ENCODE measurements around the gene SEMA4D.
"Not testable (repeated sequence)": the region's sequence is repeated elsewhere in the genome, so short reads cannot be mapped to it uniquely, and the experiment has no call there.

Gene SEMA4D

DNA sequence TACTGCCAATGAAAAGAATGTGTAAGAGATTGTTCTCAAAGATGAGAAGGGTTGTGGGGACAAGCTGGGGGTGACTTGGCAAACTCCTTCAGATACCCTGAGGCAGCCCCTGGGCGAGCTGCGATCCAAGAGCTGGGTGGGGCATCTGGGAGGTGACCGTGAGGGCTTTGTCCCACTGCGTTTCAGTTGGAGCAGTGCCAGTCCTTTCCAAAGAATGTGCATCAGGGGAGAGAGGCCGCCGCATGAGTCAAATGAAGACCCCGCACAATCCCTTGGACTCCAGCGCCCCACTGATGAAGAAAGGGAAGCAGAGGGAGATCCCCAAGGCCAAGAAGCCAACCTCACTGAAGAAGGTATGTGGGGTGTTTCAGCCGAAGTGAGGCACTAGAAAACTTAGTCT, 151.2 kb downstream of the SEMA4D start:
- no peak for DNase-seq (ENCODE audit: insufficient read length)
- TF ChIP-seq POLR2A (IDR thresholded peaks at IDR 0.05; ENCODE audit: low read depth, low read length) (no peak), POLR2AphosphoS5 (IDR thresholded peaks at IDR 0.05; ENCODE audit: low read depth, low read length) (no peak), TAF1 (IDR thresholded peaks at IDR 0.05; ENCODE audit: borderline replicate concordance, low read depth, low read length) (no peak)
- no peak for FAIRE-seq

DNA sequence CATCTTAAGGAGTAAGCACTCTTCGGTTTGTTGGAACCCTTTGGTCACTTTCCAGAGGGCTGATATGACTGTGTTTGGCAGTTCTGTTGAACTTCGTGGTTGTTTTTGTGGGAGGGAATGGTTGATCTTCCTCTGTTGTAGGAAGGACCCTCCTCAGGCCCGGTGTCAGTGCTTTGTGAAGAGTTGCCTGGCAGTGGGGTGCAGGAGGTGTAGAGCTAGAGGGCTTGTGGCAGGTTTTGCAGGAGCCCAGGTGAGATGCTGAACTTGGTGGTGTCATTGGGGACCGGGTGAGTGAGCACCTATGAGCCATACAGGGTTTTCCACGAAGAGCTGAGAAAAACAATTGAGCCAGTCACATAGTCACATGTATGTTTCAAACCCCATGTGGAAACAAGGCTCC, 152.4 kb downstream of the SEMA4D start:
- DNase-seq (ENCODE audit: insufficient read length) (no peak), FAIRE-seq (no peak)
- TF ChIP-seq POLR2AphosphoS5 (IDR thresholded peaks at IDR 0.05; ENCODE audit: low read depth, low read length) (no peak), TAF1 (IDR thresholded peaks at IDR 0.05; ENCODE audit: borderline replicate concordance, low read depth, low read length) (no peak), POLR2A (IDR thresholded peaks at IDR 0.05; ENCODE audit: low read depth, low read length) (no peak)

DNA sequence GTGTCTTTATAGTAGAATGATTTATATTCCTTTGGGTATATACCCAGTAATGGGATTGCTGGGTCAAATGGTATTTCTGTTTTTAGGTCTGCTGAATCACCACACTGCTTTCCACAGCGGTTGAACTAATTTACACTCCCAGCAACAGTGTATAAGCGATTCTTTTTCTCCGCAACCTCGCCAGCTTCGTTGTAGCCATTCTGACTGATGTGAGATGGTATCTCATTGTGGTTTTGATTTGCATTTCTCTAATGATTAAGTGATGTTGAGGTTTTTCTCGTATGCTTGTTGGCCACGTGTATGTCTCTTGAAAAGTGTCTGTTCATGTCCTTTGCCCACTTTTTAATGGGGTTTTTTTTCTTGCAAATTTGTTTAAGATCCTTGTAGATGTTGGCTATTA, 154.1 kb downstream of the SEMA4D start:
- not testable (repeated sequence) for DNase-seq (ENCODE audit: insufficient read length); FAIRE-seq

DNA sequence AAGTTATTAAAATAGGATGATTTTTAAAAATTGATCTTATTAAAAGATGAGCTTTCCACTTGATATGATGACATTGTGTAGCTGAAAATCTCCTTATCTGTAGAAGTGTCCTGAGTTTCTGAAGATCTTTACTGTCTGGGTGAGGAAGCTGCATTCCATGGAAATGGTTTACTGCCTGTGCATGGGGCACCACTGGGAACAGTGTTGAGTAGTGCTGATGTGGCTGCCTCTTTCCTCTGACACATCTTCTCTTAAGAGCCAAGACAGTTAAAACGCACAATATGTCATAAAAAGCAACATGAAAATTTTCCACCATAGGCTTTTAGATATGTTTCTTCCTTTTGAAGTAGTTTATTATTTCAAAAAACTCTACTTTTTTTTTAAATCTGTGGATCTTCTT, 155.0 kb downstream of the SEMA4D start:
- no peak for FAIRE-seq
- DNase-seq (ENCODE audit: insufficient read length) = no peak
- TF ChIP-seq POLR2AphosphoS5 (IDR thresholded peaks at IDR 0.05; ENCODE audit: low read depth, low read length) (no peak), TAF1 (IDR thresholded peaks at IDR 0.05; ENCODE audit: borderline replicate concordance, low read depth, low read length) (no peak), POLR2A (IDR thresholded peaks at IDR 0.05; ENCODE audit: low read depth, low read length) (no peak)

DNA sequence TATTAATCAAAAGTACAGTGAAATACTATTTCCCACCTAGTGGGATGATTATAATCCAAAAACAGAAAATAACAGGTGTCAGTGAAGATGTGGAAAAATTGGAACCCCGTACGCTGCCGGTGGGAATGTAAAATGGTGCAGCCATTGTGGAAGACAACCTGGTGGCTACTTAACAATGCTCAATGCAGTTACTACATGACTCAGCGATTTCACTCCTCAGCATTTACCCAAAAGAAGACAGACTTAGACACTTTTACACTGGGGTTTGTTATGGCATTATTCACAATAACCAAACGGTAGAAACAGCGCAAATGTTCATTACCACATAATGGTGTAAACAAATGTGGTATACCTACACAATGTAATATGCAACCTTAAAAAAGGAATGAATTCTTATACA, 155.7 kb downstream of the SEMA4D start:
- DNase-seq (ENCODE audit: insufficient read length) (no peak), FAIRE-seq (peak; percentile 79)
- no peak for TF ChIP-seq TAF1 (IDR thresholded peaks at IDR 0.05; ENCODE audit: borderline replicate concordance, low read depth, low read length)

DNA sequence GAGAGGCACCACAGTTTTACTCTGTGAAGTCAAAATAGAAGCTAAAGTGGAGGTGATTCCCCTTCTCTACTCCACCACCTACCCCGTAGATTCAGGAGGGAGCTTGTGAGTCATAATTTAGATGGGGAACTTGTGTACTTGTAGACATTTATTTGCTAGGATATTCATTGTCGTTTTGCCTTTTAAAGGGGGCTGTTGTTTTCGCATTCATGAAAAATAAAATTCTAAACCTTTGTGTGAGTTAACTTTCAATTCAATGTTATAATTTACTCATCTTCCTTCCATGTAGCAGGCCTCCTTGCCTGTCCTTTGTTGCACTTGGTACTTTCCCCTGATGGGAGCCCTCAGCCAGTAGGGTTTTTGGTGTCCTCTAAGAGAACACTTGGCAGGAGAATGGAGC, 157.6 kb downstream of the SEMA4D start:
- FAIRE-seq (peak; percentile 94), DNase-seq (ENCODE audit: insufficient read length) (no peak)
- TF ChIP-seq TAF1 (IDR thresholded peaks at IDR 0.05; ENCODE audit: borderline replicate concordance, low read depth, low read length) = no peak
- no peak for TF ChIP-seq POLR2A (IDR thresholded peaks at IDR 0.05; ENCODE audit: low read depth, low read length)
- no peak for TF ChIP-seq POLR2AphosphoS5 (IDR thresholded peaks at IDR 0.05; ENCODE audit: low read depth, low read length)

DNA sequence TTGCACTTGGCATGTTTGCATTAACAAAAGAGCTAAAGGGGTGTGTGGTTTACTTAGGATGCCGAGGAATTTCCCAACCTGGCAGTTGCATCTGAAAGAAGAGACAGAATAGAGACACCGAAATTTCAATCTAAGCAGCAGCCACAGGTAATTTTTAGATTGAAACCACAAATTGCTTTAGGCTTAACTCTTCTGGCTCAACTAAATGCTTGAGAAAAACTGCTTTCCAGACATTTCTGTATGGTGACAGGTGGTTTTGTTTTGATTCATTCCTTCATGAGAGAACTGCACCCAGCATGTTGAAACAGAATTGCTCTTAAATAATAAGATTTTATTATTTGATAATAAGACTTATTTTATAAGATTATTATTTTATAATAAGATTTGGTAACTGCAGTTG, 158.1 kb downstream of the SEMA4D start:
- peak; percentile 83 for FAIRE-seq
- no peak for DNase-seq (ENCODE audit: insufficient read length)
- TF ChIP-seq POLR2AphosphoS5 (IDR thresholded peaks at IDR 0.05; ENCODE audit: low read depth, low read length) = no peak

DNA sequence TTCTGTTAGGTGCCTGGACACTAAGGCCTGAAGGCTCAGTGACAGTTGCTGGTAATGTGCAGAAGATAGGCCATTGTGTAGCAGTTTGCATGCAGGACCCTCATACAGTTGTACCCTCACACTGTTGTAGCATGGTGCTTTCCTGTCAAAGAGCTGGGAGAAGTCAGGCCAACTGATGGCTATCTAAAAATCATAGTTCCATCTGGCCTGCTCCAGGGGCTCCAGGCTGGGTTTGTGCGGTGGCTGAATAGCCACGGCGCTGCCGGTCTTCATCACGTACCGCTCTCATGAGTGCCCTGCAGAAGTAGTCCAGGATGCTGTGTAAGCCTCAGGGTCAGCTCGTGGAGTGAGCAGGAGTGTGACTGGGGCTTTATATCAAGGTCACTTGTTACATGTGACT, 167.4 kb downstream of the SEMA4D start:
- no peak for TF ChIP-seq POLR2A (IDR thresholded peaks at IDR 0.05; ENCODE audit: low read depth, low read length)
- TF ChIP-seq TAF1 (IDR thresholded peaks at IDR 0.05; ENCODE audit: borderline replicate concordance, low read depth, low read length) = no peak
- TF ChIP-seq POLR2AphosphoS5 (IDR thresholded peaks at IDR 0.05; ENCODE audit: low read depth, low read length) = no peak
- DNase-seq (ENCODE audit: insufficient read length) = no peak
- no peak for FAIRE-seq

DNA sequence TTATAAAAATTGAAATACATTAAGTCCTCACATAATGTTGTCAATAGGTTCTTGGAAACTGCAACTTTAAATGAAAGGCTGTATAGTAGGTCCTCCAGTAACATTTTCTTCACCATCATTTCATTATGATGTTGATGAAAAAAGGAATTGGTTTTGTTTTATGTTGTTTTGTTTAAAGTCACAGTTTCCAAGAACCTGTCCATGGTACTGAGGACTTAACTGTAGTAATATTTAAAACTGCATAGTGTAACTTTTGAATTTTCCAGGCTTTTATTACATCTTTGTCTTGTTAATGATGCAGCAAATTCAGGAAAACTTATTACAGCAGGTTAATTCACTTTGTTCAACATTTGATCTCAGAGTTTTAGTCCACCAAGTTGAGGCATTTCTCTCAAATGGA, 168.0 kb downstream of the SEMA4D start:
- TF ChIP-seq POLR2AphosphoS5 (IDR thresholded peaks at IDR 0.05; ENCODE audit: low read depth, low read length) (no peak), POLR2A (IDR thresholded peaks at IDR 0.05; ENCODE audit: low read depth, low read length) (no peak)
- FAIRE-seq (no peak), DNase-seq (ENCODE audit: insufficient read length) (no peak)

DNA sequence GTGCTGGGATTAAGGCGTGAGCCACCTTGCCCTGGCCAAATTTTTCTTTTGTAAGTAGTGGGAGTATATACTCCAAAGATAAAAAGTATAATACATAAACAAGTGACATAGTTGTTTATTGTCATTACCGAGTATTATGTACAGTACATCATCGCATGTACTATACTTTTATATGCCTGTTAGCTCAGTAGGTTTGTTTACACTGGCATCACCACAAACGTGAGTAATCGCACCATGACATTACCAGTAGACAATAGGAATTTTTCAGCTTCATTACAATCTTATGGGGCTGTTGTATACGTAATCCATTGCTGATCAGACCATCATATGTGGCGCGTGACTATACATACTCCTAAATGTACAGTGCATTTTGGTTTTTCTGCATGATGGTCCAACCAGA, 169.8 kb downstream of the SEMA4D start:
- TF ChIP-seq TAF1 (IDR thresholded peaks at IDR 0.05; ENCODE audit: borderline replicate concordance, low read depth, low read length) (no peak), POLR2A (IDR thresholded peaks at IDR 0.05; ENCODE audit: low read depth, low read length) (no peak), POLR2AphosphoS5 (IDR thresholded peaks at IDR 0.05; ENCODE audit: low read depth, low read length) (no peak)
- DNase-seq (ENCODE audit: insufficient read length) (no peak), FAIRE-seq (no peak)

DNA sequence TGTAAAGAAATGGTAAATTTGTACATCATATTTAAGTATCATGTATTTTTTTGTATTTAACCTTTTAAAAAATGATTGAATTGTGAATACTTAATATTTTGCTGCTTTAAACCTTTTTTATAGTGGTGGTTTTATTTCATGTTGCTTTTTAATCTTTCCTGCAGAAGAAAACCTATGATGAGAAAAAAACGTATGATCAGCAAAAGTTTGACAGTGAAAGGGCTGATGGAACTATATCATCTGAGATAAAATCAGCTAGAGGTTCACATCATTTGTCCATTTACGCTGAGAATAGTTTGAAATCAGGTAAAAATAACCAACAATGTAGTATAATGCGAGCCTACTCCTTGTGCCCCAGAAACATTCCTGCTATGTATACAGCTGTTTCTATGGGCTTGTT, 172.2 kb downstream of the SEMA4D start:
- FAIRE-seq (no peak), DNase-seq (ENCODE audit: insufficient read length) (no peak)
- TF ChIP-seq TAF1 (IDR thresholded peaks at IDR 0.05; ENCODE audit: borderline replicate concordance, low read depth, low read length) (no peak), POLR2AphosphoS5 (IDR thresholded peaks at IDR 0.05; ENCODE audit: low read depth, low read length) (no peak), POLR2A (IDR thresholded peaks at IDR 0.05; ENCODE audit: low read depth, low read length) (no peak)

DNA sequence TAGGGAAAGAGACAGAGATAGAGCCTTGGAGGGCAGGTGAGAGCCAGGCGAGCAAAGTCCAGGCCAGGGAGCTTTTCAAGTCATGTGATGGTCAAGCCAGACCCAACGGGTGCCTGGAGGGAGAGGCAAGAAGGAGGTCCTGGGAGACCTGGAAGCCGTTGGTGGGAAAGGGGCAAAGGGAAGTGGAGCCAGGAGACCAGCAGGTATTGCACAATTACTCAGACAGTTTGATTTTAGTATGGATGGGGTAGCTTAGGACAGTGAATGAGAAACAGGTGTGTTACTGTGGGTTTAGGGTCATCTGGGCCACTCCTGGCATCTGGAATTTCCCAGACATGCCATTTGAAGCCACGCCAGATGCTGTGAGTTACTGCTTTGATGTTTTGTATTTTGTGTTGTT, 174.5 kb downstream of the SEMA4D start:
- no peak for DNase-seq (ENCODE audit: insufficient read length)
- TF ChIP-seq TAF1 (IDR thresholded peaks at IDR 0.05; ENCODE audit: borderline replicate concordance, low read depth, low read length) (no peak), POLR2AphosphoS5 (IDR thresholded peaks at IDR 0.05; ENCODE audit: low read depth, low read length) (no peak), POLR2A (IDR thresholded peaks at IDR 0.05; ENCODE audit: low read depth, low read length) (no peak)
- FAIRE-seq = no peak

DNA sequence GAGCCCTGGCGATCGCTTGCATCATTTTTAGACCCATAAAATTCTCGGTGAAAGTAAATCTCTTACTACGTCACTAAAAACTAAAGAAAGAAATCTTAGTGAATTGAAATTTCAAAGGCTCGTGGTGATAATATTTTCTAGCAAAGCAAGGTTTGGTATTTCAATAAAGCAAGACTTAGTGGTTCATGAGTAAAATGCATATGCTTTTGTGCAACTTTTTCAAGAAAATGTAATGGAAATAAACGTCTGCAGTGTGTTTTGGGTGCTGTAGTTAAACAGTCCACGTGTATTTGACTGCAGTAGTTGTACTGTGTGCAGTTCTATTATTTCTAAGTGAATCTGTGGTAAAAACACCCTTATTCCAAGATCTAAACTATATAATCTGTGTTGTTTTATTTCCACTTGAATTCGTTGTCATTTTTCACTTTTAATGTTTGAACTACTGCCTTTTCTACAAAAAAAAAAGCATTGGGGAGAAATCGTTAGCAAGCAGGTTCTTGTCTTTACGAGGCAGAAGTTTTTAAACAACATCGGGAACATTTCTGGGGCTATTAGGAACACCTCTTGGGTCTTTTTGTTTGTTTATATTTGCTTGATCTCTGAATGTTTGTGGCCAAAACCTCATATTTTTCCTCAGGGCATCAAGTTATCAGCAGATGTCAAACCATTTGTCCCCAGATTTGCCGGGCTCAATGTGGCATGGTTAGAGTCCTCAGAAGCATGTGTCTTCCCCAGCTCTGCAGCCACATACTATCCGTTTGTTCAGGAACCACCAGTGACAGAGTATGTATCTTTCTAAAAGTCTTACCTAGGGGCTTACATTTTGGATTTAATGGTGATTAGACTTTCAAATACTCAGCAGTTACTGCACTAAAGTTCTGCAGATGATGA, 178.7 kb downstream of the SEMA4D start:
- FAIRE-seq = peak; percentile 17
- TF ChIP-seq POLR2AphosphoS5 (IDR thresholded peaks at IDR 0.05; ENCODE audit: low read depth, low read length) = no peak
- TF ChIP-seq POLR2A (IDR thresholded peaks at IDR 0.05; ENCODE audit: low read depth, low read length) = no peak
- TF ChIP-seq TAF1 (IDR thresholded peaks at IDR 0.05; ENCODE audit: borderline replicate concordance, low read depth, low read length) = no peak
- no peak for DNase-seq (ENCODE audit: insufficient read length)

Data from GM12892 (cell line).